Smooth muscle cell of the brain vasculature (primary cell): ENCODE measurements around the gene GSTM1.
"Not testable (repeated sequence)": the region's sequence is repeated elsewhere in the genome, so short reads cannot be mapped to it uniquely, and the experiment has no call there.

Experiments used
- DNase-seq: peaks from one replicate; pipeline ENCODE4 v3.0.0-alpha.2; 2012; ENCODE audit warnings: low read depth, low spot score

Gene GSTM1

GRCh38 chr1:109697066-109697465, 9.4 kb downstream of the GSTM1 start:
- DNase-seq, result no peak

DNA sequence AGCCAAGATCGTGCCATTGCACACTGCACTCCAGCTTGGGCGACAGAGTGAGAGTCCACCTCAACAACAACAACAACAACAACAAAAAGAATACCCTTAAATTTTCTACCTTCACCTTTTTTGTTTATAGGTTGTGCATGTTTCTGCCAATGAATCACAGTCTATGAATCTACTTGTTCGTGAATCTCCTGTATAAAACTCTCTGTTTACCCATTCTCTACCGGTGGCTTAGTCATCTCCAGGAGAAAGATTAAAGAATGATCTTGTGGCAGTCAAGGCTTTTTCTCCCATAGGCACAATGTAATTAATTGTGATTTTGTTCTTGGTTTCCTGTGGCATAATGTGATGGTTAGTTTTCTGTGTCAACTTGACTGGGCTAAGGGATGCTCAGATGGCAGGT, 10.2 kb downstream of the GSTM1 start:
- DNase-seq, result not testable (repeated sequence)

- not testable (repeated sequence) for DNase-seq
Measured at GRCh38 chr1:109702940-109703339, 15.3 kb downstream of the GSTM1 start.

GRCh38 chr1:109704173-109704572, 16.6 kb downstream of the GSTM1 start:
- no peak for DNase-seq

DNA sequence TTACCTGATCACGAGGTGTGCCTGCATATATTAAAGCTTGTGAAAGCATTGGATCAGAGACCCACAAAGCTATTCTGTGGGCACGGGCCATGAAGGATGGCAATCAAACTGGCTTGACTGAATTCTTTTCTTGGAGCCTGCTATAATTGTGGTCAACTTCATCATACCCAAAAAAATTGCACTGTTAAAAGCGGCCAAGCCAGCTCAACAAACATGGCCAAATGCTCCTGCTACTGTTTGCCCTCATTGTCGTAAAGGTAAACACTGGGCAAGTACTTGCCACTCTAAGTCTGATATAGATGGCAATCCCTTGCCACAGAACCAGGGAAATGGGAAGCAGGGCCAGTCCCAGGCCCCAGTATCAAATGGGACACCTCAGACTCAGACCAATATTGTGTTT, 17.8 kb downstream of the GSTM1 start:
- no peak for DNase-seq

DNA sequence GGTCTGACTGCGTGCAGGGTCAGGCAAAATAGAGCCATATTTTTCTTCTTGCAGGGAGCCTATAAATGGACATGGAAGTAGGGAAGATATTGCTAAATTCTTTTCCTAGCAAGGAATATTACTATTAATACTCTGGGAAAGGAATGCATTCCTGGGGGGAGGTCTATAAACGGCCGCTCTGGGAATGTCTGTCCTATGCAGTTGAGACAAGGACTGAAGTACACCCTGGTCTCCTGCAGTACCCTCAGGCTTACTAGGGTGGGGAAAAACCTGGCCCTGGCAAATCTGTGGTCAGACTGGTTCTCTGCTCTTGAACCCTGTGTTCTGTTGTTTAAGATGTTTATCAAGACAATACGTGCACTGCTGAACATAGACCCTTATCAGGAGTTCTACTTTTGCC, 21.3 kb downstream of the GSTM1 start:
- DNase-seq, result not testable (repeated sequence)

- not testable (repeated sequence) for DNase-seq
Measured at GRCh38 chr1:109709822-109710221, 22.2 kb downstream of the GSTM1 start.

- DNase-seq, result not testable (repeated sequence)
Measured at GRCh38 chr1:109711593-109712320, 24.1 kb downstream of the GSTM1 start, which contains the start of gene GSTM5. GSTM5 (plus strand) TSS chr1:109712251; CDS start chr1:109712313, 62 bp downstream.

- no peak for DNase-seq
Measured at GRCh38 chr1:109712321-109712864, 24.8 kb downstream of the GSTM1 start.

GRCh38 chr1:109713636-109714035, 26.0 kb downstream of the GSTM1 start:
- DNase-seq, result no peak

DNA sequence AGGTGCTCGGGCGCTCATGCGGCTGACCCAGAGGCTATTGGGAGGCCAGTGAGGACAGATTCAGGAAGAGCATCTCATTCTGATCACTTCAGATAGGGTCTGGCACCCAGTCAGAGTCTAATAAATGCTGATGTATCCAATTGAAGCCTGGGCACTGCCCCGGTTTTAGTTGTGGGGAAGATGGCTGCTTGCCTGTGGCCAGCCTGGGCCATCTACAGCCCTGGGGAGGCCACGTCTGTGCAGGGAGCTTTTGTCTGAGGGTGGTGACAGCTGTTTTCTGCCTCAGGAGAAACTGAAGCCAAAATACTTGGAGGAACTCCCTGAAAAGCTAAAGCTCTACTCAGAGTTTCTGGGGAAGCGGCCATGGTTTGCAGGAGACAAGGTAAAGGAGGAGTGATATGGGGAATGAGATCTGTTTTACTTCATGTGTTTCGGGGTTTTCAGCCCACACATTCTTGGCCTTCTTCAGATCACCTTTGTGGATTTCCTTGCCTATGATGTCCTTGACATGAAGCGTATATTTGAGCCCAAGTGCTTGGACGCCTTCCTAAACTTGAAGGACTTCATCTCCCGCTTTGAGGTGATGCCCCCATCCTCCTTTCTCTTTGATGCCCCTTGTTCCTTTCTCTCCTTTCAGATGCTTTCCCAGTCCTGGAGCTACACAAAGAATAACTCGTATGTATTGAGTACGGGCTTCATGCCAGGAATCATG, 27.2 kb downstream of the GSTM1 start:
- no peak for DNase-seq

DNA sequence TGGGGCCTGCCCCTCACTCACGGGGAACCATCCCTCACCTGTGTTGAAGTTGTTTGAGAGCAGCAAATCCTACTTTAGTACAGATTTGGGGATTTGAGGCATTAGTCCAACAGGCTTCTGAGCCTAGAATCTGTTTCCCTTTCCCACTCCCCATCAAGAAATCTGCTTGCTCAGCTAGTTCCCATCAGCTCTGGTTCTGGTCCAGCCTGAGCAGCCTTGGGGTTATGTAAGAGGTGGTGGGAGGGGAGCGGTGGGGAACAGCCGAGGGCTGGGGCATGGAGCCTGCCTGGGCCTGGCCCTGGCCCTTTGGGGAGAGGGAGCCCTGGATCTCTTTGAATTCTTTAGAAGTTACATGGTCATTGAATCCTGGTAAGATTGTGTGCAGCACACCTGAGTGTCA, 28.5 kb downstream of the GSTM1 start:
- DNase-seq, result no peak

DNA sequence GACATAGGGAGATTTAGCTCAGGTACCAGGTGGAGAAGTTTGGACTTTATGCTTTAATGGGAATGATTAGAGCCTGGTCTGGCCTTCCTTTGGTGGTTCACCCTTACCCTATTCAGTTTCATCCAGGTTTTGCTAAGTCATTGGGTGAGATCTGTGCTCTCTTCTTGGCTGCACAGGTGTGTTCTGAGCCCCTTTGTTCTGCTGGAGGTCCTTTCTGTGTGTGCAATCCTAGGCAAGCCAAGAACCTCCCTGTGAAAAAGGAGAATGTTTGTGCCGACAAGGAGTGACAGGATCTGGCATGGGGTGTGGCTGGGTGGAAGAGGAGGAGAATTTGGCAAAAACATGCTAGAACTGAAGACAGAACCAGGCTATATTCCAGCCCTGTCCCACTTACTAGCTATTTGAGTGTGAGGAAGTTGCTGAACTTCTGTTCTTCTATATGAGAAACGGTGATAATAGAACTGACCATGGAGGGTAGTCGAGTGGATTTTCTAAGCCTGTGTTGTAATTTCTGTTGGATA, 29.0 kb downstream of the GSTM1 start:
- DNase-seq, result no peak

GRCh38 chr1:109717729-109718128, 30.1 kb downstream of the GSTM1 start:
- no peak for DNase-seq

GRCh38 chr1:109718495-109718894, 30.9 kb downstream of the GSTM1 start:
- no peak for DNase-seq

DNA sequence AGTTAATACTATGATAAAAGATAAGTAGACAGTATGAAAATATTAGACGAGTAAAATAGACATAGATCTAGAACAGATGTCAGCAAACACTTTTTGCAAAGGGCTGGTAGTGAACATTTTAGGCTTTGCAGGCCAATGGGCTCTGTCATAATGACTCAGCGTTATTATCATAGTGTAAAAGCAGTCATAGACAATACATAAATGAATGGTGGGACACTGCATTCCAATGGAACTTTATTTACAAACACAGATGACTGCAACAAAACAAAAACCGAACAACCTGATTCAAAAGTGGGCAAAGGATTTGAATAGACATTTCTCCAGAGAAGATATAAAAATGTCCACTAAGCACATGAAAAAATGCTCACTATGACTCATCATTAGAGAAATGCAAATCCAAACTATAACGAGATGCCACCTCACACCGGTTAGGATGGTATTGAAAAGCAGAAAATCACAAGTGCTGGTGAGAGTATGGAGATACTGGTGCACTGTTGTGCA, 31.8 kb downstream of the GSTM1 start:
- DNase-seq, result no peak

DNA sequence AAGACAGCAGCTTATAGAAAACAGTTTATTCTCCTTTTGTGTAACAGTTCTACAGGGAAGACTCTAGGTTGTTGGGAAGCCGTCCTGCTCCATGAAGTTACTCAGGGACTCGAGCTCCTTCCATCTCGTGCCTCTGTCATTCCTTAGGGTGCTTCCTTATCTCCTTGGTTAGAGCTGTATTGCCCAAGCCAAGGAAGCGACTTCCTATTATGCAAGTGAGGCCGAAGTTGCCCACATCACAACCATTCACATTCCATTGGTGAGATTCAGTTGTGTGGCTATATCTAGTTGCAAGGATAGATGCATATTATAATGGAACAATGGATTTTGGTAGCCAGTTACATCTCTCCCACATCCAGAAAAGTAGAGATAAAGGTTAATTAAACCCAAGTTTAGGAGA, 33.4 kb downstream of the GSTM1 start:
- no peak for DNase-seq

- no peak for DNase-seq
Measured at GRCh38 chr1:109721971-109722370, 34.4 kb downstream of the GSTM1 start.

DNA sequence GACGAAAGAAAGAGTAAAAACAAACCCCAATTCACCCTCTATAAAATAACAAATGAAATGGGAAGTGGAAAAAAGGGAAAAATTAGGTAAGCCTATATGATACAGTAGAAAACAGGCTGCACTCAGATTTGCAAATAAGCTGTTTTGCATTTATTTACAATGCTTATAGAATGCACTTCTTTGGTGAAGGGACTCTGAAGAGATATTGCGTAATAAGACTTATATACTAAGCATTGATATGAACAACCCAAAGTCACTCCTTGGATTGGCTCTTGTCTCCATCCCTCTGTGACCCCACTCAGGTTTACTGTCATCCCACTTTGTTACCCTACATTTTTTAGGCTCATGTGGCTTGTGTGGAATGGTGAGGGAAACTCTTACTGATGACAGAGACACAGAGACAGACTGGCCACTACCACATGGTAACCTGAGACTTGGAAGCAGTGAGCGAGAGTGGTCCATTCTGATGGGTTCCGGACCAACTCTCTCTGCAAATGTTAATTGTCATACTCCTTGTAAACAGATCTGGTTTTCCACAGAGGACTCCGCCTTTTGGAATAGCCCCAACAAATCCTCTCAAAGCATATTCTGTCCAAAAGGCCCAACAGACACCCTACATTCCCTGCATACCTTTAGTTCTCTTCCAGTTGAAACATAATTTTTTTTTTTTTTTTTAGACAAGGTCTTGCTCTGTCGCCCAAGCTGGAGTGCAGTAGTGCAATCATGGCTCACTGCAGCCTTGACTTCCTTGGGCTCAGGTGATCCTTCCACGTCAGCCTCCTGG, 35.5 kb downstream of the GSTM1 start:
- DNase-seq, result no peak

- DNase-seq, result no peak
Measured at GRCh38 chr1:109724933-109725332, 37.3 kb downstream of the GSTM1 start.

- DNase-seq, result no peak
Measured at GRCh38 chr1:109725510-109725909, 37.9 kb downstream of the GSTM1 start.

DNA sequence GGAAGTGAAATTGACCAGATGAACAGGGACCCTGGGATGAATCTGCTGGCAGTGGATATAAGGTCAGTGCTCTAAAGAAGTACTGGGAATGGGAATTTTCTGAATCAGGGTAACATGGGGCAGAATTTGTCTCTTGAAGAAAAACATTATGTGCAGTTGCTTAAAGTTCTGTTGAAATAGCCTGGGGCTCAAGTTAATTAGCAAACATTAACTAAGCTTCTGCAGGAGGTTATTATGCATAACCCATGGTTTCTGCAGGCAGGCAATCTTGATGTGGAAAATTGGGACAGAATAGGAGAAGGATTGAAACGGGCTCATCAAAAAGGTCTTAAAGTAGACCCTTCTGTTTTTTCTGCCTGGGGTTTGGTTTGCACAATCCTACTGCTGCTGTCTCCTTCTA, 38.4 kb downstream of the GSTM1 start:
- no peak for DNase-seq
